IMR-90 (cell line): ENCODE measurements around the gene SPEF2. TPM values are rescaled to one million over a fixed set of nuclear protein-coding genes. Genes with fewer than 3 reads are reported as not detected.

ENCODE experiments used
- ATAC-seq: fragments of 200-7000 bp; cut with Tn5 transposase; 2 replicates; pipeline ENCODE4 v1.9.1; 2020; ENCODE audit warnings: low read depth, mild to moderate bottlenecking, moderate library complexity
- BruUV-seq: library from RNA; stranded (reverse); fragments of 400-500 nt; replicated peaks from 2 replicates; lab custom pipeline; 2021; lab: Mats Ljungman, UMichigan
- CTCF ChIA-PET: fragments of 300-600 bp; formaldehyde crosslinking; extraction: SDS; loops from one replicate; lab custom pipeline; 2021; ENCODE audit warnings: antibody characterized with exemption; lab: Yijun Ruan, JAX
- POLR2A ChIA-PET: fragments of 300-600 bp; sonication (Branson Sonifier 250); formaldehyde crosslinking; loops from one replicate; lab custom pipeline; 2022; ENCODE audit warnings: antibody characterized with exemption; ENCODE audit not compliant: unreplicated experiment; lab: Charles Lee
- DNase-seq: peaks from one replicate; pipeline ENCODE4 v3.0.0; 2013
- H2AFZ ChIP-seq: replicated peaks from 2 replicates; pipeline ENCODE3; 2013; ENCODE audit warnings: low read length, mild to moderate bottlenecking; ENCODE audit not compliant: poor library complexity
- H2AK5ac ChIP-seq: 2 replicates; pipeline ENCODE4 v1.6.1; 2013; ENCODE audit warnings: low read depth, low read length, inconsistent platforms
- H2AK9ac ChIP-seq: replicated peaks from 2 replicates; pipeline ENCODE3; 2013; ENCODE audit warnings: mild to moderate bottlenecking, low read depth, low read length, moderate library complexity; ENCODE audit not compliant: poor library complexity
- H2BK120ac ChIP-seq: 2 replicates; pipeline ENCODE4 v1.6.1; 2013; ENCODE audit warnings: low read depth, low read length, inconsistent platforms
- H2BK15ac ChIP-seq: 3 replicates; pipeline ENCODE4 v1.6.1; 2013; ENCODE audit warnings: low read depth, low read length, inconsistent platforms
- H2BK20ac ChIP-seq: 2 replicates; pipeline ENCODE4 v1.6.1; 2013; ENCODE audit warnings: low read depth, mild to moderate bottlenecking, inconsistent platforms, low read length, moderate library complexity
- H2BK5ac ChIP-seq: 2 replicates; pipeline ENCODE4 v1.6.1; 2013; ENCODE audit warnings: mild to moderate bottlenecking, low read depth, low read length, inconsistent platforms; ENCODE audit not compliant: poor library complexity, severe bottlenecking
- H3K14ac ChIP-seq: replicated peaks from 2 replicates; pipeline ENCODE4 v1.6.1; 2013; ENCODE audit warnings: low read depth, low read length, inconsistent platforms
- H3K18ac ChIP-seq: 2 replicates; pipeline ENCODE4 v1.6.1; 2013; ENCODE audit warnings: low read depth, low read length, control low read depth
- H3K23ac ChIP-seq: 2 replicates; pipeline ENCODE4 v1.6.1; 2013; ENCODE audit warnings: low read depth, low read length, inconsistent platforms
- H3K27ac ChIP-seq: 2 replicates; pipeline ENCODE4 v1.5.1; 2013; ENCODE audit warnings: mild to moderate bottlenecking, control low read depth, low read length; ENCODE audit not compliant: insufficient read depth
- H3K27me3 ChIP-seq: 2 replicates; pipeline ENCODE4 v1.6.1; 2013; ENCODE audit warnings: low read length; ENCODE audit not compliant: control insufficient read depth, insufficient read depth
- H3K36me3 ChIP-seq: 2 replicates; pipeline ENCODE4 v1.6.1; 2013; ENCODE audit warnings: low read length, mixed read lengths; ENCODE audit not compliant: control insufficient read depth, insufficient read depth
- H3K4ac ChIP-seq: 2 replicates; pipeline ENCODE4 v1.6.1; 2013; ENCODE audit warnings: low read depth, low read length, inconsistent platforms
- H3K4me1 ChIP-seq: 2 replicates; pipeline ENCODE4 v1.6.1; 2013; ENCODE audit warnings: low read length, mixed read lengths; ENCODE audit not compliant: control insufficient read depth, insufficient read depth
- H3K4me2 ChIP-seq: 2 replicates; pipeline ENCODE4 v1.6.1; 2013; ENCODE audit warnings: low read depth, mild to moderate bottlenecking, control low read depth, low read length, moderate library complexity
- H3K4me3 ChIP-seq: 2 replicates; pipeline ENCODE4 v1.5.1; 2013; ENCODE audit warnings: low read depth, mild to moderate bottlenecking, control low read depth, low read length, moderate library complexity; ENCODE audit not compliant: insufficient read depth
- H3K56ac ChIP-seq: 2 replicates; pipeline ENCODE4 v1.6.1; 2013; ENCODE audit warnings: low read length, inconsistent platforms; ENCODE audit not compliant: insufficient read depth; ENCODE audit errors: extremely low read depth
- H3K79me1 ChIP-seq, 2 experiments: 2 replicates each; pipeline ENCODE4 v1.6.1; 2013; ENCODE audit warnings: low read length in 2 of 2, inconsistent platforms in 1 of 2, low read depth in 1 of 2
- H3K9ac ChIP-seq: 2 replicates; pipeline ENCODE4 v1.6.1; 2013; ENCODE audit warnings: low read depth, low read length, control low read depth
- H3K9me1 ChIP-seq: 2 replicates; pipeline ENCODE4 v1.6.1; 2013; ENCODE audit warnings: low read length, inconsistent platforms; ENCODE audit not compliant: insufficient read depth
- H3K9me3 ChIP-seq: 2 replicates; pipeline ENCODE4 v1.6.1; 2013; ENCODE audit warnings: low read length; ENCODE audit not compliant: control insufficient read depth, insufficient read depth
- H4K20me1 ChIP-seq: 2 replicates; pipeline ENCODE4 v1.6.1; 2013; ENCODE audit warnings: low read length, inconsistent platforms; ENCODE audit not compliant: insufficient read depth
- H4K5ac ChIP-seq: 2 replicates; pipeline ENCODE4 v1.6.1; 2013; ENCODE audit warnings: mild to moderate bottlenecking, low read depth, low read length, control low read depth
- H4K8ac ChIP-seq, 2 experiments: 2 replicates each; pipeline ENCODE4 v1.6.1; 2013; ENCODE audit warnings: low read depth in 2 of 2, low read length in 2 of 2, control low read depth in 1 of 2, inconsistent platforms in 1 of 2
- H4K91ac ChIP-seq: 2 replicates; pipeline ENCODE4 v1.6.1; 2013; ENCODE audit warnings: low read depth, low read length, inconsistent platforms; ENCODE audit not compliant: insufficient read depth
- BHLHE40 ChIP-seq: fragments of 150-350 bp; IDR thresholded peaks from 2 replicates; pipeline ENCODE4 v1.6.1; 2016; ENCODE audit warnings: mild to moderate bottlenecking, low read depth, low read length
- CEBPB ChIP-seq: IDR thresholded peaks from 2 replicates; pipeline ENCODE4 v1.6.1; 2012; ENCODE audit warnings: low read depth, low read length, improper control_type of control experiment
- CHD1 ChIP-seq: IDR thresholded peaks from 2 replicates; pipeline ENCODE4 v1.6.1; 2012; ENCODE audit warnings: low read depth, low read length, improper control_type of control experiment
- CTCF ChIP-seq: conservative IDR thresholded peaks from 2 replicates; pipeline ENCODE4 v1.5.1; 2012; ENCODE audit warnings: mild to moderate bottlenecking, low read depth, low read length, improper control_type of control experiment
- ELK1 ChIP-seq: fragments of 150-350 bp; IDR thresholded peaks from 2 replicates; pipeline ENCODE4 v1.6.1; 2016; ENCODE audit warnings: low read depth, mild to moderate bottlenecking, low read length, moderate library complexity, borderline replicate concordance
- FOS ChIP-seq: fragments of 150-350 bp; IDR thresholded peaks from 2 replicates; pipeline ENCODE4 v1.6.1; 2016; ENCODE audit warnings: low read depth, low read length
- MAFK ChIP-seq: IDR thresholded peaks from 2 replicates; pipeline ENCODE4 v1.6.1; 2012; ENCODE audit warnings: low read depth, low read length, improper control_type of control experiment
- MAZ ChIP-seq: IDR thresholded peaks from 2 replicates; pipeline ENCODE4 v1.6.1; 2012; ENCODE audit warnings: low read depth, mild to moderate bottlenecking, low read length, improper control_type of control experiment, moderate library complexity, borderline replicate concordance
- MXI1 ChIP-seq: IDR thresholded peaks from 2 replicates; pipeline ENCODE4 v1.6.1; 2012; ENCODE audit warnings: low read depth, mild to moderate bottlenecking, low read length, moderate library complexity, borderline replicate concordance
- NFE2L2 ChIP-seq: fragments of 150-350 bp; IDR thresholded peaks from 2 replicates; pipeline ENCODE4 v1.6.1; 2016; ENCODE audit warnings: low read depth, mild to moderate bottlenecking, low read length
- POLR2A ChIP-seq: IDR thresholded peaks from 2 replicates; pipeline ENCODE4 v1.6.1; 2012; ENCODE audit warnings: mild to moderate bottlenecking, low read depth, low read length
- RAD21 ChIP-seq: IDR thresholded peaks from 2 replicates; pipeline ENCODE4 v1.6.1; 2012; ENCODE audit warnings: low read length, improper control_type of control experiment
- RCOR1 ChIP-seq: IDR thresholded peaks from 2 replicates; pipeline ENCODE4 v1.6.1; 2012; ENCODE audit warnings: mild to moderate bottlenecking, low read length, improper control_type of control experiment; ENCODE audit not compliant: insufficient replicate concordance
- RFX5 ChIP-seq: IDR thresholded peaks from 2 replicates; pipeline ENCODE4 v1.8.0; 2012; ENCODE audit warnings: low read depth, mild to moderate bottlenecking, low read length, moderate library complexity
- SMC3 ChIP-seq: fragments of 150-350 bp; IDR thresholded peaks from 2 replicates; pipeline ENCODE4 v1.6.1; 2016; ENCODE audit warnings: low read depth, mild to moderate bottlenecking, antibody characterized with exemption, low read length, moderate library complexity
- USF2 ChIP-seq: fragments of 150-350 bp; IDR thresholded peaks from 2 replicates; pipeline ENCODE4 v1.6.1; 2017; ENCODE audit warnings: mild to moderate bottlenecking, antibody characterized with exemption, low read length, low read depth
- dilution Hi-C: fragments of 300-500 bp; cut with HindIII; formaldehyde crosslinking; loops from one replicate; pipeline ENCODE4 v1.14.3; 2018; ENCODE audit warnings: low sequenced_read_pairs; ENCODE audit not compliant: unreplicated experiment
- in situ Hi-C: fragments of 300-500 bp; cut with MboI; formaldehyde crosslinking; loops from 3 replicates; pipeline ENCODE4 v1.14.3; 2019; ENCODE audit warnings: low sequenced_read_pairs, inconsistent platforms, mixed read lengths
- intact Hi-C: fragments of 100-400 bp; cut with micrococcal nuclease; formaldehyde crosslinking; loops from 2 replicates; pipeline ENCODE4 v1.10.0; 2022
- polyA plus RNA-seq, 3 experiments: library from polyadenylated mRNA; depleted of rRNA; stranded (reverse); fragments of >200 nt; gene quantifications; 2 replicates each; pipeline ENCODE4 v1.2.3, GENCODE V29; 2012; ENCODE audit warnings: low replicate concordance in 1 of 3
- total RNA-seq: library from RNA; depleted of rRNA; stranded (reverse); fragments of >200 nt; gene quantifications from 2 replicates; pipeline ENCODE4 v1.2.3, GENCODE V29; 2012

The SPEF2 gene
- total and polyA plus RNA-seq, 2 of the 4 experiments (the other 2 are of a cell fraction) = 1.7 to 2.3 TPM

GRCh38 chr5:35842856-35843255 lies 225.2 kb downstream of the SPEF2 start:
- H2AFZ ChIP-seq = no peak overlapping the region
- H3K36me3 ChIP-seq = no peaks in the 10 kb centered on the region
- H4K91ac ChIP-seq = no peak overlapping the region
- no peak overlapping the region for H4K5ac ChIP-seq
- no peak overlapping the region for H2AK9ac ChIP-seq
- intact Hi-C loops (no loop called here), dilution Hi-C loops (no loop called here), in situ Hi-C loops (no loop called here)
- no peak overlapping the region for H4K8ac ChIP-seq
- H2BK120ac ChIP-seq = no peak overlapping the region
- no peak overlapping the region for H3K14ac ChIP-seq
- no peak overlapping the region for H2BK15ac ChIP-seq
- no peak overlapping the region for H3K27ac ChIP-seq
- ATAC-seq = no peak
- CTCF ChIA-PET = no interaction called here
- H2BK5ac ChIP-seq = no peak overlapping the region
- BruUV-seq = no TSS peak
- H3K9ac ChIP-seq = no peak overlapping the region
- no peak overlapping the region for H3K18ac ChIP-seq
- TF ChIP-seq SMC3 (no peak), POLR2A (no peak), NFE2L2 (no peak), USF2 (no peak), CTCF (no peak), MAZ (no peak), FOS (no peak), CHD1 (no peak), ELK1 (no peak), BHLHE40 (no peak), CEBPB (no peak), MAFK (no peak), RFX5 (no peak), RCOR1 (no peak), RAD21 (no peak), MXI1 (no peak)
- H3K4me3 ChIP-seq = no peak overlapping the region
- H2BK20ac ChIP-seq = no peak overlapping the region
- H3K79me1 ChIP-seq = no peaks in the 10 kb centered on the region
- POLR2A ChIA-PET = no interaction called here
- no peak overlapping the region for H2AK5ac ChIP-seq
- peaks cover 2% of the 10 kb centered on the region; the same call in 1 of the 2 replicates for H3K4me1 ChIP-seq
- no peak for DNase-seq
- H3K9me3 ChIP-seq = peaks cover 5% of the 10 kb centered on the region
- no peak overlapping the region for H3K4me2 ChIP-seq
- H4K20me1 ChIP-seq = no peaks in the 10 kb centered on the region
- H3K9me1 ChIP-seq = no peaks in the 10 kb centered on the region
- H3K56ac ChIP-seq = no peak overlapping the region
- H3K4ac ChIP-seq = no peak overlapping the region
- no peaks in the 10 kb centered on the region for H3K27me3 ChIP-seq
- no peak overlapping the region for H3K23ac ChIP-seq
